CD8-positive, alpha-beta memory T cell (primary cell): ENCODE results near the gene TOB1. TPM values are rescaled to one million over a fixed set of nuclear protein-coding genes. Genes with fewer than 3 reads are reported as not detected.

ENCODE experiments used
- CTCF ChIA-PET: fragments of 350-600 bp; sonication (Branson Sonifier 250); formaldehyde crosslinking; loops from one replicate; lab custom pipeline; 2021; ENCODE audit warnings: antibody characterized with exemption; lab: Charles Lee
- POLR2A ChIA-PET: fragments of 350-600 bp; sonication (Branson Sonifier 250); formaldehyde crosslinking; loops from one replicate; lab custom pipeline; 2021; ENCODE audit warnings: antibody characterized with exemption; lab: Charles Lee
- DNase-seq, 5 donors: peaks; one replicate each; pipeline versions ENCODE4 v3.0.0 to v3.0.0-alpha.2; 2020 to 2022; ENCODE audit warnings: mixed read lengths in 1 of 5
- H3K27ac ChIP-seq: one replicate; pipeline ENCODE4 v1.7.0; 2013; ENCODE audit warnings: low read depth, mild to moderate bottlenecking, low read length, moderate library complexity
- H3K27me3 ChIP-seq: 2 replicates; pipeline ENCODE4 v1.7.0; 2013; ENCODE audit warnings: low read length, mild to moderate bottlenecking; ENCODE audit not compliant: insufficient read depth, poor library complexity, severe bottlenecking
- H3K36me3 ChIP-seq: 2 replicates; pipeline ENCODE4 v1.7.0; 2013; ENCODE audit warnings: mild to moderate bottlenecking, low read length, moderate library complexity; ENCODE audit not compliant: insufficient read depth
- H3K4me1 ChIP-seq: 2 replicates; pipeline ENCODE4 v1.7.0; 2013; ENCODE audit warnings: mild to moderate bottlenecking, low read length, moderate library complexity; ENCODE audit not compliant: insufficient read depth
- H3K4me3 ChIP-seq: 2 replicates; pipeline ENCODE4 v1.7.0; 2013; ENCODE audit warnings: mild to moderate bottlenecking, low read length
- H3K9me3 ChIP-seq: 2 replicates; pipeline ENCODE4 v1.7.0; 2013; ENCODE audit warnings: mild to moderate bottlenecking, low read length
- H3K27ac Mint-ChIP-seq, 8 donors: one replicate each; pipeline ENCODE4 v1.8.0; 2020 to 2021; ENCODE audit warnings: mixed read lengths in 8 of 8, mild to moderate bottlenecking in 6 of 8, inconsistent platforms in 3 of 8, moderate library complexity in 3 of 8
- H3K27me3 Mint-ChIP-seq, 2 donors: one replicate each; pipeline ENCODE4 v1.8.0; 2020 to 2021; ENCODE audit warnings: mixed read lengths in 2 of 2, mild to moderate bottlenecking in 1 of 2, moderate library complexity in 1 of 2
- H3K36me3 Mint-ChIP-seq, 3 donors: one replicate each; pipeline ENCODE4 v1.8.0; 2020 to 2021; ENCODE audit warnings: mixed read lengths in 3 of 3, inconsistent platforms in 1 of 3, mild to moderate bottlenecking in 1 of 3
- H3K4me1 Mint-ChIP-seq, 3 donors: one replicate each; pipeline ENCODE4 v1.8.0; 2020 to 2021; ENCODE audit warnings: mixed read lengths in 3 of 3, inconsistent platforms in 1 of 3, mild to moderate bottlenecking in 1 of 3
- H3K4me3 Mint-ChIP-seq, 7 donors: one replicate each; pipeline ENCODE4 v1.8.0; 2020 to 2021; ENCODE audit warnings: mixed read lengths in 7 of 7, mild to moderate bottlenecking in 6 of 7, moderate library complexity in 4 of 7, inconsistent platforms in 2 of 7
- H3K9me3 Mint-ChIP-seq, 5 donors: one replicate each; pipeline ENCODE4 v1.8.0; 2020 to 2022; ENCODE audit warnings: mixed read lengths in 5 of 5, mild to moderate bottlenecking in 3 of 5, moderate library complexity in 2 of 5, inconsistent platforms in 1 of 5
- polyA plus RNA-seq: library from polyadenylated mRNA; unstranded; fragments of 300-500 nt; fragmentation: Illumina TruSeq; gene quantifications from one replicate; pipeline ENCODE4 v1.2.3, GENCODE V29; 2021
- total RNA-seq, 2 experiments: library from RNA; stranded (reverse); gene quantifications; one replicate each; pipeline ENCODE4 v1.2.3, GENCODE V29; 2021

The TOB1 gene
- total and polyA plus RNA-seq, 3 experiments from 2014 or later = 32.6 to 53.4 (median 34.5) TPM

DNA sequence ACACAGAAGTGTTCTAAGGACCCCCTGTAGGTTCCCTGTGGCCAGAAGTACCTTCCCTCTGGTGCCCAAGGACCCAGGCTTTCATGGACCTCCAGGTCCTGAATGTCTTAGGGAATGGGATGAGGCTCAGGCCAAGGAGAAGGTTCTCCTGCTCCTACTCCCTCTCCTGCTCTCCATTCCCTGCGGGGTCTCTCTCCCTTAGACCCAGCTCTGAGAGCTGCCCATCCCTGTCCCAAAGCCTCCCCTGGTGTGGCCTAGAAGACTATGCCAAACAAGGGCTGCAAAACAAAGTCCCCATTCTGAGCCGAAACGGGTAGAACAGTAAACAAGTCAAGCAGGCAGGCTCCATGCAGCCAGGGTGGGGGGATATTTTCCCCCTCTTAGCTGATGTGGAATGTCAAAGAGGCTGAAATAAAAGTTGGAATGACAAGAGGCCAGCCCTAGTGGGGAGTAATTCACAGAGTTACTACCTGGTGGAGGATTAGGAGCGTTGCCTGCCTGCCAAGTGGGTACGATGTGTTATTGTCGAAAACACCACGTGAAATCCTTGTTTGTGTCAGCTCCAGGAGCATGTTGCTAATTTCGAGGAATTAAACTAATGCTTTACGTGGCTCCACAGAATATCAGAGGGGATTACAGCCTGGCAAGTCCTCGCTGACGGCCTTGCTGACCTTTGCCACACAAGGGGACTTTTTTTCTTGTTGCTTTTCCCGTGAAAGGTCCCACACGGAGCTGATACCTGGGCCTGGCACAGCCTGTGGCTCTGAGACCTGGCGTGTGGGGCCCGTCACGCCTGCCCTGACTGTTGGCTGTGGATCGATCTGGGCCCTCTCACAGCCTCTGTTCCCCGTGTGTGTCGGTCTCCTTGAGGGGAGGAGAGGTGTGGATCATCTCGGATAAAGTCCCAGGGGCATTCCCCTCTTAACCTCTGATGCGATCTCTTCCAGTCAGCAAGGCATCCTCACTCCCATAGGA is 27.9 kb downstream of the TOB1 start:
- Mint-ChIP-seq H3K36me3 (no peaks in the 10 kb centered on the region), H3K27me3 (peaks cover 8 to 23% of the 10 kb centered on the region in 2 donors), H3K4me3 (no peak overlapping the region), H3K27ac (no peak overlapping the region), H3K4me1 (peaks cover 0 to 6% (median 0%) of the 10 kb centered on the region in 3 donors), H3K9me3 (no peaks in the 10 kb centered on the region)
- no peak overlapping the region for H3K27ac ChIP-seq
- no peak overlapping the region for H3K4me3 ChIP-seq
- H3K4me1 ChIP-seq = no peaks in the 10 kb centered on the region
- no peaks in the 10 kb centered on the region for H3K36me3 ChIP-seq
- no peak for DNase-seq
- no peaks in the 10 kb centered on the region for H3K9me3 ChIP-seq
- ChIA-PET CTCF (interaction anchor here (1.4 kb wide), 1 partner anchor 115 kb away, joined by 3 read pairs; no protein-coding TSS in a partner anchor), POLR2A (no interaction called here)
- no peaks in the 10 kb centered on the region for H3K27me3 ChIP-seq

- no peak overlapping the region for H3K4me3 Mint-ChIP-seq
- H3K27ac Mint-ChIP-seq = peak overlapping the region in 1 of 8 donors; percentile 66
- no peak overlapping the region for H3K4me3 ChIP-seq
- no peak for DNase-seq
- peaks cover 0 to 6% (median 0%) of the 10 kb centered on the region in 3 donors for H3K4me1 Mint-ChIP-seq
- no peaks in the 10 kb centered on the region for H3K9me3 Mint-ChIP-seq
- H3K27me3 Mint-ChIP-seq = peaks cover 11 to 25% of the 10 kb centered on the region in 2 donors
- POLR2A ChIA-PET = no interaction called here
- H3K36me3 ChIP-seq = no peaks in the 10 kb centered on the region
- H3K36me3 Mint-ChIP-seq = no peaks in the 10 kb centered on the region
- H3K27me3 ChIP-seq = no peaks in the 10 kb centered on the region
- H3K4me1 ChIP-seq = no peaks in the 10 kb centered on the region
- CTCF ChIA-PET = interaction anchor here (1.4 kb wide), 1 partner anchor 116 kb away, joined by 3 read pairs; no protein-coding TSS in a partner anchor
- no peak overlapping the region for H3K27ac ChIP-seq
- no peaks in the 10 kb centered on the region for H3K9me3 ChIP-seq
Measured at GRCh38 chr17:50837286-50837979, 28.7 kb downstream of the TOB1 start.

- Histone ChIP-seq H3K4me3 (no peak overlapping the region), H3K4me1 (no peaks in the 10 kb centered on the region), H3K27me3 (no peaks in the 10 kb centered on the region), H3K36me3 (no peaks in the 10 kb centered on the region), H3K9me3 (no peaks in the 10 kb centered on the region), H3K27ac (no peak overlapping the region)
- POLR2A ChIA-PET = no interaction called here
- Mint-ChIP-seq H3K27ac (no peak overlapping the region), H3K4me3 (no peak overlapping the region), H3K36me3 (no peaks in the 10 kb centered on the region), H3K9me3 (no peaks in the 10 kb centered on the region), H3K4me1 (peaks cover 0 to 3% (median 0%) of the 10 kb centered on the region in 3 donors), H3K27me3 (peaks cover 11 to 25% of the 10 kb centered on the region in 2 donors)
- no peak for DNase-seq
- CTCF ChIA-PET = no interaction called here
Measured at GRCh38 chr17:50836826-50837225, 29.3 kb downstream of the TOB1 start.

GRCh38 chr17:50835301-50836234 is 30.6 kb downstream of the TOB1 start, which contains the start of gene WFIKKN2:
WFIKKN2 (plus strand) TSS chr17:50835586; CDS start chr17:50835938, 352 bp downstream.
- Histone ChIP-seq H3K4me3 (no peak within 1 kb of the TSS), H3K27ac (no peak within 1 kb of the TSS), H3K4me1 (no peaks in the 10 kb centered on the region), H3K9me3 (no peaks in the 10 kb centered on the region), H3K36me3 (no peaks in the 10 kb centered on the region), H3K27me3 (no peaks in the 10 kb centered on the region)
- Mint-ChIP-seq H3K27ac (no peak within 1 kb of the TSS), H3K4me3 (no peak within 1 kb of the TSS), H3K27me3 (peaks cover 11 to 25% of the 10 kb centered on the region in 2 donors), H3K36me3 (no peaks in the 10 kb centered on the region), H3K4me1 (no peaks in the 10 kb centered on the region), H3K9me3 (no peaks in the 10 kb centered on the region)
- CTCF ChIA-PET = interaction anchor here (1.4 kb wide), 1 partner anchor 53 kb away, joined by 4 read pairs; no protein-coding TSS in a partner anchor
- POLR2A ChIA-PET = no interaction called here
- DNase-seq = no peak

- Histone ChIP-seq H3K27ac (no peak overlapping the region), H3K27me3 (no peaks in the 10 kb centered on the region), H3K9me3 (no peaks in the 10 kb centered on the region), H3K36me3 (no peaks in the 10 kb centered on the region), H3K4me1 (no peaks in the 10 kb centered on the region), H3K4me3 (no peak overlapping the region)
- Mint-ChIP-seq H3K9me3 (no peaks in the 10 kb centered on the region), H3K27me3 (peaks cover 9 to 30% of the 10 kb centered on the region in 2 donors), H3K4me1 (no peaks in the 10 kb centered on the region), H3K4me3 (no peak overlapping the region), H3K36me3 (no peaks in the 10 kb centered on the region), H3K27ac (no peak overlapping the region)
- no peak for DNase-seq
- ChIA-PET CTCF (interaction anchor here (1.4 kb wide), 1 partner anchor 52 kb away, joined by 4 read pairs; no protein-coding TSS in a partner anchor), POLR2A (no interaction called here)
Measured at GRCh38 chr17:50834429-50835300, 31.5 kb downstream of the TOB1 start.

DNA sequence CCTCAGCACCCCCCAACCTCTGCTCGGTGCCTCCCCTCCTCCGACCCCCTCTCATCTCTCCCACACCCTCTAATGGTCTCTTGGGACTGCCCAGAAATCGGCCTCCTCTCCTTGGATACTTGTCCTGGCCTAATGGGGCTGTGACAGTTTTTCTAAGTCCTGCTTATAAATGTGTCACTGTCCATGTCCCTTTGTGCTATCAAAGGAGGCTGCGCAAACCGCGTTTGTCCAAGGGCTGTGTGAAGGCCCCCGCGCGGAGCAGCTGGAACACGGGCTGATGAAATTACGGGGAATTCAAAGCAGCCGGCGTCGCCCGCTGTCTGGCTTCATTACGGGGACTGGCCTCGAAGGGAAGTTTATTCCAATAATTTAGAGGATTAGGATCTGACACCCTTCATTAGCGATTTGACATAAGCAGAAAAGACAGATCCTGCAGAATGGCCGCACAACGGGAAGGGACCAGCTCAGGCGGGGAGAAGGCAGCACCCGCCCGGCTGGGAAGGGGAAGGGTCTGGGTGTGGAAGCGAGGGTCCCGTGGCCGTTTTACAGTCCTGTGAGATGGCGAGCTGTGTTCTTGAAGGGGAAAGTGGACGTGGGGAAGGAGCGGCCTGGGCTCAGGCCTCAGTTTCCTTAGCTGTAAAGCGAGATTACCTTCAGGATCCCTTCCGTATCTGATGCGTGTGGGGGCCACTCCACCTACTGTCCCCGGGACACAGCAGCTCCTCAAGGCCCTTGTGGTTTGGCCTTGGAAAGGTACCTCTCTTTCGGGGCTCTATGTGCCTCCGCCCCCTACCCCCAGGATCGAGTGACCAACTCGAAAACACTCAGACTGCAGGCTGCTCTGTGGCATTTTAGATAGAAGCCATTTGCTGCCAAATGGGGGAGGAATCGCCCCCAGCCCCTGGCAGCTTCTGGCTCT is 32.4 kb downstream of the TOB1 start:
- POLR2A ChIA-PET = no interaction called here
- no peak for DNase-seq
- no peaks in the 10 kb centered on the region for H3K9me3 ChIP-seq
- Mint-ChIP-seq H3K4me3 (no peak overlapping the region), H3K36me3 (no peaks in the 10 kb centered on the region), H3K27ac (peak overlapping the region in 1 of 8 donors; percentile 42), H3K27me3 (peaks cover 9 to 38% of the 10 kb centered on the region in 2 donors), H3K4me1 (no peaks in the 10 kb centered on the region), H3K9me3 (no peaks in the 10 kb centered on the region)
- no peaks in the 10 kb centered on the region for H3K27me3 ChIP-seq
- CTCF ChIA-PET = no interaction called here
- H3K36me3 ChIP-seq = no peaks in the 10 kb centered on the region
- H3K4me3 ChIP-seq = no peak overlapping the region
- H3K27ac ChIP-seq = no peak overlapping the region
- no peaks in the 10 kb centered on the region for H3K4me1 ChIP-seq
